DMS79 (cell line): ENCODE results near the gene KPNA3.
"Not testable (repeated sequence)": the region's sequence is repeated elsewhere in the genome, so short reads cannot be mapped to it uniquely, and the experiment has no call there.

Source experiments
- DNase-seq: peaks from one replicate; lab custom pipeline; 2025; lab: John Stamatoyannopoulos, UW

Gene KPNA3

DNA sequence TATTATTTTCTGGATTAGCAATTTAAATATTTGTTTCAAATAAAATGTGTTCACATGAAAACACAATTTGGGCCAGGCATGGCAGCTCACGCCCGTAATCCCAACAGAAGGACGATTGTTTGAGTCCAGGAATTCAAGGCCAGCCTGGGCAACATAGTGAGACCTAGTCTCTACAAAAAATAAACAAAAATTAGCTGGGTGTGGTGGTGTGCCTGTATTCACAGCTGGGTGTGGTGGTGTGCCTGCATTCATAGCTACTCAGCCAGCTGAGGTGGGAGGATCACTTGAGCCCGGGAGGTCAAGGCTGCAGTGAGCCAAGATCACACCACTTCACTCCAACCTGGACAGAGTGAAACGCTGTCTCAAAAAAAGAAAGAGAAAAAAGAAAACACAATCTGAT, 46.4 kb downstream of the KPNA3 start:
- no peak for DNase-seq

DNA sequence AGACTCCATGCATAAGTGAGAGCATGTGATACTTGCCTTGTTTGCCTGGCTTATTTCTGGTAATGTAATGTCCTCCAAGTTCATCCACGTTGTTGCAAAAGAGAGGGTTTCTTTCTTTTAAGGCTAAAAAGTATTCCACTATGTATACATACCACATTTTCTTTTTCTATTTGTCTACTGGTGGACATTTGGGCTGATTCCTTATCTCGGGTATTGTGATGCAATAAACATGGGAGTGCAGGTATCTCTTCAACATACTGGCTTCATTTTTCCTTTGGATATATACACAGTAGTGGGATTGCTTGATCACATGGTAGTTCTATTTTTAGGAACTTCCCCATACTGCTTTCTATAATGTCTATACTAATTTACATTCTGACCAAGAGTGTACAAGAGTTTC, 51.6 kb downstream of the KPNA3 start:
- DNase-seq = no peak

DNA sequence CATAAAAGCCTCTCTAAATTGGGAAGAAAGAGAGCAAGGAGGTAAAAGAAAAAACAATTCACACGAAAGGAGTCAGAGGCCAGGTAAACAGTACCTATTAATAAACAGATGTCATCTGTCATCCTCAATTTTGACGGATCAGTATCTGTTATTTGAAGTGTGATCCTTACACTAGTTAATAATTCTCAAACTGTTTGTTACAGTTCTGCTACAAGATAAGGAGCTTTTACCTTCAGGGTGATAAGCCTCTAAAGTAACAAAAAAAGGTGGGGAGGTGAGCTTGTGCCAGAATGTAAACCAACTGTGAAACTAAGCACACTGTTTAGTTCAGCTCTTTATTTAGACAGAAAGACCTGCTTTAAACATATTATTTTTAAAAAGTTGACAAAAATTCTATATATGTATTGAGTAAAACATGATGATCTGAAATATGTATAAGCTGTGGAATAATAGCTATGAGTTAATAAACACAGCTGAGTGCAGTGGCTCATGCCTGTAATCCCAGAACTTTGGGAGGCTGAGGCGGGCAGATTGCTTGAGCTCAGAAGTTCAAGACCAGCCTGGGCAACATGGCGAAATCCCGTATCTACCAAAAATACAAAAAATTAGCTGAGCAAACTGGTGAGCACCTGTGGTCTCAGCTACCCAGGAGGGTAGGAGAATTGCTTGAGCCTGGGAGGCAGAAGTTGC, 52.8 kb downstream of the KPNA3 start:
- no peak for DNase-seq

DNA sequence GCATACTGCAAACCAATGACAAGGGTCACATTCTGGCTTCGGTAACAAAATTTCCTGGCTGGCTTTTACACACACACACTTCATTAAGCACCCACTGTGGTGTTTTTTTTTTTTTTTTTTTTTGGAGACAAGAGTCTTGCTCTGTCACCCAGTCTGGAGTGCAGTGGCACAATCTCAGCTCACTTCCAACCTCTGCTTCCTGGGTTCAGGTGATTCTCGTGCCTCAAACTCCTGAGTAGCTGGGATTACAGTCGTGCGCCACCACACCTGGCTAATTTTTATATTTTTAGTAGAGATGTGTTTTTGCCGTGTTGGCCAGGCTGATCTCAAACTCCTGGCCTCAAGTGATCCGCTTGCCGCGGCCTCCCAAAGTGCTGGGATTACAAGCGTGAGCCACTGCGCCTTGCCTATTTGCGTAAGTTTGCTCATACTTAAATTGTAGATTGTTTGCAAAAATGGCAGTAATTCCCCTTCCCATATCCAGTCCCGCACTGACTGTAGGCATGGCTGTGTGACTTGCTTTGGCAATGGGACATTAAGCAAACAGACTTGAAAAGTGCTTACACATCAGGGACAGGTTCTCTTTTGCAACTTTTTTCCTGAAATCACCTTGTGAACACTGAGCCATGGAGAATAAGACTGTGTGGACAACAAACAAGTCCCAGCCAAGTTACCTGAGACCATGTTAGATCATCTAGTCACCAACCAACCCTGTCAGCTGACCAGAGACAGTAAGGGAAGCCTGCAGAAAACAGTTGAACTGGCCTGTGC, 59.1 kb downstream of the KPNA3 start:
- DNase-seq = no peak

DNA sequence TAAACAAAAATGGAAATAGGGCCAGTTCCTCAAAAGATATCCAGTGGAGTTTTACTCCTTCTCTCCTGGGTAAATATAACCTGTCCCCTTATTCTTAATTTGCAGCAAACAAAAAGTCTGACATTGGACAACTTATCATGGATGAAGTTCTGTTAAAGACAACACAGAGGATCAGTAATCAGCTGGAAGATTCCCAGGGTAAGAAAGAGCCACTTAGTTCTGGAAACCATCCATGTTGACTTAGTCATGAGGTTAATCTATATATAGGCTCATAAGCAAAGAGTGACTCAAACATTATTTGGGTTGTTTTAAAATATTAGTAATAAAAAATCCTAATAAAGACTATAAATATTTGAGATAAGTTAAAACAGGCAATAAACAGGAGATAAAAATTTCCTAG, 60.7 kb downstream of the KPNA3 start:
- no peak for DNase-seq

DNA sequence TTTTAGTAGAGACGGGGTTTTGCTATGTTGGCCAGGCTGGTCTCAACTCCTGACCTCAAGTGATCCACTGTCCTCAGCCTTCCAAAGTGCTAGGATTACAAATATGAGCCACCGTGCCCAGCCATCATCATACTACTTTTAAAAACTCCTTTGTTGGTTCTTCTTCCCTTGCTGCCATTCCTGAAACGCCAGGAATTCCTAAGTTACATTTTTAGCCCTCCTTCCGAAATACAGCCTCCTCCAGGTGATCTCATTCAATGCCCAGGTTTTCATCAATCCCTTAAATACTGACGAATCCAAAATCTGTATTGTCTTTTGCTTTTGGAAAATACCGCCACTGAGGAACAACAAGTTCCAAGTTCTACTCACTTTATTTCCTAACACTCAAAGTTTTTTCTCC, 75.9 kb downstream of the KPNA3 start:
- DNase-seq = no peak

DNA sequence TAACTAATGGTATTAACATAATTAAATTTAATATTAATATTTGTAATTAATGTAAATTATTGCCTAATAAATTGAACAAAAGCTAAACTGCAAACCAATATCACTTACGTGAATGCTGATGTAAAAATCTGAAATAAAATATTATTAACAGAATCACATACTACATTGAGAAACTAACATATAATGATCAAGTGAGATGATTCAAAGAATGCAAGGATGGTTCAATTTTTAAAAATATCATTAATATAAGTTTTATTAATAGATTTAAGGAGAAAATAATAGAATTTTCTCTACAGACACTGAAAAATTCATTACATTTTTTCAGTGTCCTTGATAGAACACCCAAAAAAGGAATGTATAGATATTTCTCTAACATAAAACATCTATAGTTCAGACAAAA, 77.7 kb downstream of the KPNA3 start:
- no peak for DNase-seq

DNA sequence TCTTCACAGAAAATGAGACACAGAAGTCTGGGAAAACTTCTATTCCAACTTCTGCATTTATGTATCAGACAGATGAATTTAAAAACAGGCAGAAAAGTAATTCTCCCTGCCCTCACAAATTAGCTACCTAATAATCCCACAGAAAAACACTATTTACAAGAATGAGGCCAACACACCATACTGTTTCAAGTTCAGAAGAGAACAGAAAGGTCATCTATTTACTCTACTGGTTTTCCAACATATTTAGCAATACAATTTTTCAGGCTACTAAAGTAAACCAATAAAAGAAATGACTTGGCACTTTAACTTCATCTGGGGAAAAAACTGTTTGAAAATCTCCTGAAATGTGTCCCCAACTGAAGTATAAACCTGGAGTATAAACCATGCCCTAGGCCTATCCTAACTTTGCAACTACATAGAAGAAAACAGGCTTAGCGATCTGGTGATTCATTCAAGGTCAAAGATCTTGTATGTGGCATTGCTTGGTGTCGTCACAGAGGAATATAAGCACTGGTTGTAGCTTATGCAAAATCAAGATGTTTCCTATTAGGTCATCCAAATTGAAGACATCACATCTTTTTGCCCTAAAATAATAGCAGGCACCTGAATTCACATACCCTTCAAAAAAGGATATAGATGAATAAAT, 81.1 kb downstream of the KPNA3 start:
- no peak for DNase-seq

DNA sequence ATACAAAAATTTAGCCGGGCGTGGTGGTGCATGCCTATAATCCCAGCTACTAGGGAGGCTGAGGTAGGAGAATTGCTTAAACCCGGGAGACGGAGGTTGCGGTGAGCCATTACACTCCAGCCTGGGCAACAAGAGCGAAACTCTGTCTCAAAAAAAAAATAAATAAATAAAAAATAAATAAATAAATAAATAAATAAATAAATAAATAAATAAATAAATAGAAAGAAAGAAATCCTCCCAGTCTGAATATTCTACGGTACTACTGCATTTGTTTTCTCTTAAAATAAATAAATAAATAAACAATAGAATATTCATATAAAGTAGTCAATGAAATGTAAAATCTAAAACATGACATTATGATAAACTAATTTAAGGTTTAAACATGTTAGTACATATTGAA, 88.2 kb downstream of the KPNA3 start:
- DNase-seq = not testable (repeated sequence)

DNA sequence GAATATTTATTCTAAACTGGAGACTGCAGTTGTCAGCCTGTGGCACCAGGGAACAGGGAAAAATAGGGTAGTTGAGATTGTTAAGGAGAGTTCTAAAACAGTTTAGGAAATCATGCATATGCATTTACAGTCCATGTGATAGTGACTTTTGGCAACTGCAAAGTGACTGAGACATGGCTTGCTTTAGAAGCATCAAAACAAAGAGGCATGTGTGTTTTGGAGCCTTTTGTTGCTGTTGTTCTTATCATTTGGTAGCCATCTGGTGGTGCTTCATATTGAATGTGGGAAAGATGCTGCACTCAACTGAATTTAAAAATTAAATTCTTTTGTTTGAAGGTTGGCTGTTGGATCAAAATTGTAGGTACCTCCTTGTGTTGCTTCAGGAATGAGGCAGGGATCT, 91.0 kb downstream of the KPNA3 start:
- no peak for DNase-seq

DNA sequence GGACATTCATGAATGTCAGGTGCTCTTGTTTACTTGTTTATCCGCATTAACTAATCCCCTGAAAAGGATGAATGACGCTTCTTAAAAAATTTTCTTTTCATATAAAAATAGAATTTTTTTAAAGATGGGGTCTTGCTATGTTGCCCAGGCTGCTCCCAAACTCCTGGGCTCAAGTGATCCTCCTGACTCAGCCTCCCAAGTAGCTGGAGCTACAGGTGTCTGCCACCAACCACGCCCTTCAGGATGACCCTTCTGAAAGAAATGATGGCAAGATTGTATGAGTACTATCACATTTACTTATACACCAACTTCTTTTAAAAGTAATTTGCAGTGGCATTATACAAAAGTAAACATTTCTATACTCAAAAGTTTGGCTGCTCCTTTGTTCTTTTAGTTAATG, 95.0 kb downstream of the KPNA3 start:
- no peak for DNase-seq

DNA sequence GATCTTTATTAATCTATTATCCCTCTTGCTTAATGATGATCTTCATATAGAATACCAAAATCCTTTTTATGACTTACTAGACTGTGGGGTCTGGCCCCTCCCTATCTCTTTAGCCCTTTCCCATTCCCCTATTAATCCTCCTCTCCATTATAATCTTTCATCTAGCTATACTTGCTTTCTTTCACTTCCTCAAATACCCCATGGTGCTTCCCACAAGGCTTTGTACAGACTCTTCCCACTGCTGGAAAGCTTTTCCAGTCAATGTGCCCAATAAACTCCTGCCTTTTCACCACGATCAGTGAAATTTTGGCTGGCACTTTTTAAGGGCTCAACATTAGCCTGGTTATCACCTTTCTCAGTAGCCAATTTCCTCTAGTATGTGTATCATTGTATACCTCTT, 98.0 kb downstream of the KPNA3 start:
- DNase-seq = no peak

DNA sequence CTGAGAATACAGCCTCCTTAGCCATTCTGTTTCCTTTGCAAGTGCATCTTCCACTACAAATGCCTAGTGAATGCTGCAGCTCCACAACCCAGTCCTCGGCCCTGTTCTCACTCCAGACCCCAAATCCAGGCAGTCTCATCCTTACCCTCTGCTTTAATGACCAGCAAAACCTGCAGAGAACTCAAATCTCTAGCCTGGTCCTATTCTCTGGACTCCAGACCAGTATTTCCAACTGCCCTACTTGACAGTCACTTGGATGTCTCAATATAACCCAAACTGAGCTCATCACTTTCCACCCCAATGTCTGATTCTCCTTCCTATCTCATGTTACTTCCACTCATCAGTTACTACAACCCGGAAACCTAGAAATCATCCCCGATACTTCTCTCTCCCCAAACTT, 98.6 kb downstream of the KPNA3 start:
- no peak for DNase-seq

DNA sequence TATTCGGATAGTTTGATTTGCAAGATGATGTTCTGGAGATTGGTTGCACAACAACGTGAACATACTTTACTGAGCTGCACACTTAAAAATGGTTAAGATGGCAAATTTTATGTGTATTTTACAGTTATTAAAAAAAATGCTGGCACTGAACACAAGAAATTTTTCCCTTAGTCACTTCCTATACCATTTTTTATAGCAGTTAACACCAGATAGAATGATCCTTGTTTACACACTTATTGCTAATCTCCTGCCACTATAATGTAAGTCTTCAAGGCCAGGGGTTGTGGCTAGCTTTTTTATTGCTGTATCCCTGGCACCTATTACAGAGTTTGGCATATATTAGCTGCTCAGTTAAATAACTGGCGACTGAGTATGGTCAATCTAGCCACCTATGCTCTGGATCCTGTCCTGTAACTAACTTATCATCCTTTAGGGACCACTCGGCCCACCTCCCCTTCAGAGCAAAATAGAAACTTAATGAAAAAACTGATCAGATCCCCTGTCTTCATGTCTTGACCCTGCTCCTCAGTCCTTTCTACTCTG, 99.2 kb downstream of the KPNA3 start:
- DNase-seq = no peak

DNA sequence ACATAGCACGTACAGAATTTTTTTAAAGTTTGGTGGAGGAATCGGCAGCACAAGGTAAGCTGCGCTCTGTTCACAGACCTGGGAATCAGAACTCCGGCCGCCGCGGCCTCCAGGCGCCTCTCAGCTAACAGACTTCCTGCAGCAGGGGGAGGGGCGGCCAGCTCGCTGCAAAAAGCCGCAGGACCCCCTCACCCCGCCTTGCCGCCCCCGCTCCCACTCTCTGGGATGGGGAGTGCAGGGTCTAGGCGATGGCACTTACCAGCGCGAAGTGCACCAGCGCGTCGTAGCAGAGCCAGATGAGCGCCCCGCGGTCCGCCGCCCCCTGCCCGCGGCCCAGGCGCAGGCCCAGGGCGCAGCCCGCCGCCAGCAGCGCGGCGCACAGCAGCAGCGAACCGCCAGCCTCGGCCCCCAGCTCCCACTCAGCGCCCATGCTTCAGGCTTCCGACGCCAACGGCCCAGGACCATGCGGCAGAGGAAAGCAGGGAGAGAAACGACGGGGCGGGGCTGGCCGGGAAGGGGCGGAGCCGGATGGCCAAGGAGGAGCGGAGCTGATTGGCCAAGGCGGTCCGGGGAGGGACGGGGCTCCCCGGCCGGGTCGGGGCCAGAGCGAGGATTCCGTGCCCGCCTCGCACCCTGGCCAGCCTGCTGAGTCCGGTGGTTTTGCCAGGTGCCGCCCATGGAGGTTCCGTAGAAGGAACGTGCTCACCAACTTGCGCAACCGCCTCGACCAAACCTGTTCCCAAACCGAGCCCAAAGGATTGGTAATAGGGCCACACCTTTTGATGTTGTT, 101.3 kb downstream of the KPNA3 start, which contains the start of gene EBPL:
TSS of gene EBPL (minus strand) at position 492 of the 790 bp plus-strand sequence. CDS start at position 430, 62 bp downstream.
- peak; percentile 62 for DNase-seq

DNA sequence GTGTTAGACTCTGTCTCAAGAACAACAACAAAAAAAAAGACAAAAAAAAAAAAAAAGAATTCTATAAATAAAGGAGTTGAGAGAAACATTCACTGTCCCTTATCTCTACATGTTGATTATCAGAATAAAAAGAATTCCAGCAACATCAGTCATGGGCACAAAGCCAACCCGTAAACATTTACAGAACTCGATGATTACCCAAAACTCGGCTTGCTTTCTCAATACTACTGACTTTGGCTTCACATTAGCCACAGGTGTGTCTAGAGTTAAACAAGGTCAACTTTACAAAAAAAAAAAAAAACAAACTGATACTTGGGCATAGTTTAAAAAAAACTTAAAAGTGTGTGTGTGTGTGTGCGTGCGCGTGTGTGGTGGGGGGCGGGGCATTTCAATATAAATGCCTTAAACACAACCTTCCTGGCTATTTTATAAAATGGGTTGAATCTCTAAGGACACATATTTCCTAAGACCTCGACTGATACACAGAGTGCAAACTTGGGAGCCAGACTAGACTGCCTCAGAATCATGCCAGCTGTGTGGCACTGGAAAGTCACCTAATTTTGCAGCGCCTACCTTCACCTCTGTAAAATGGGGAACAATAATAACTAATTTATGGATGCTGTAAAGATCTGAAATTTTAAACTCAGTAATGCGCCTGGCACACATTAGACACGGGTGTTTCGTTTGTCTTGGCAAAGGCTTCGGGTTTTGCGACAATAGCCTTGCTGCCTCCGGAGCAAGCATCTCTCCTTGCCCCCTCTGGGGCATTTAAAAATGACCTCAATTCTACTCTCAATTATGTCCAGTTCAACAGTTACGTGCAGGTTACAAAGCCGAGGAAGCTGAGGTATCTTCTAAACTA, 102.1 kb downstream of the KPNA3 start:
- DNase-seq = no peak

DNA sequence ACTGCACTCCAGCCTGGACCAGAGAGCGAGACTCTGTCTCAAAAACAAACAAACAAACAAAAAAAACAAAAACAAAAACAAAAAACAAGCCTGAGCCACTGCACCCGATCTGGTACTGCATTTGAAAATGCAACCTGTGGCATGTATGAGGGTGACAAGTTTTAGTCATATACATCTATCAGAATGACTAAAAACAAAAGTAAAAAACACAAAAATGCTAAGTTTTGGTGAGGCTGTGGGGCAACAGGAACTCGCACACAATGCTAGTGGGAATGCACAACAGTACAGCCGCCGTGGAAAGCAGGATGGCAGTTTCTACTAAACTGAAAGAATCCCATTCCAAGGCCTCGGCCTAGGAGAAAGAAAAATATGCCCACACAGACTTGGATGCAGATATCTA, 109.0 kb downstream of the KPNA3 start:
- DNase-seq = no peak

DNA sequence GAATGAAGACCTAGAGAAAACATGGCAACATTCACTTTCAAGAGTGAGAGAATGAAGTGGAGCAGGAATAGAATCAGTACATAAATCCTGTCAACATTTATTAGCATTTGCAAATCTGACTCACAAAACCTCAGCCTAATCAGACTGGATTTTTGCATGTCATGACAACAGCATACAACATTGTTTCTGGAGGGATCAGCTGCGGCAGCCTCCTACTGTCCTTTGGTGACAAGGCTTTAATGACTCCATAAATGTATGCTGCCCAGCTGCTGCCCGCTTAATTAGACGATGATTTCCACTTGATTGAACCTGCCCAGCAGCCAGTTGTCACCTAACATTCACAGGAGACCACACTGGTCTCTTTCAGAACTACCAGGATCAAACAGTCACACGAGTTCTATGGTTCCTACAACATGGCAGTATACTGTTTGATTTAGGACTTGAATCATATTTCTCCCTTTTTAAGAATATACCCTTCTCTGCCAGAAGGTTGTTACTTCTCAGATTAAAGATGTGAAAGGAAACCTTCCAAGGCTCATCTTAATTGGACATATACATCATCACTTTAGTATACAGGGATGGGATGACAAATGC, 110.5 kb downstream of the KPNA3 start:
- DNase-seq = no peak

DNA sequence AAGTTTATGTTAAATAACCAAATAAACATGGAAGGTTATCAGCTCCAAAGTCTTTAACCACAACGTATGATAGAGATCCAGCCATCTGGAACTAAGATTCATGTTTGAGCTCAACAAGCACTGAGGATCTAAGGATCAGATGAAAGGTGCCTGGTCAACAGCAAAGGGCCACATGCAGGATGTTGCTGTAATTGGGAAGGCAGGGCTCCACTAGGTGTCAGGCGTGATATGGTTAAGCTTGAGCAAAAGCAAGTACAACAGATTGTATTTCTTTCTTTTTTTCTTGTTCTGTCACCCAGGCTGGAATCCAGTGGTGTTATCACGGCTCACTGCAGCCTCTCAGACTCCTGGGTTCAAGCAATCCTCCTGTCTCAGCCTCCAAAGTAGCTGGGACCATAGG, 113.2 kb downstream of the KPNA3 start:
- DNase-seq = no peak

DNA sequence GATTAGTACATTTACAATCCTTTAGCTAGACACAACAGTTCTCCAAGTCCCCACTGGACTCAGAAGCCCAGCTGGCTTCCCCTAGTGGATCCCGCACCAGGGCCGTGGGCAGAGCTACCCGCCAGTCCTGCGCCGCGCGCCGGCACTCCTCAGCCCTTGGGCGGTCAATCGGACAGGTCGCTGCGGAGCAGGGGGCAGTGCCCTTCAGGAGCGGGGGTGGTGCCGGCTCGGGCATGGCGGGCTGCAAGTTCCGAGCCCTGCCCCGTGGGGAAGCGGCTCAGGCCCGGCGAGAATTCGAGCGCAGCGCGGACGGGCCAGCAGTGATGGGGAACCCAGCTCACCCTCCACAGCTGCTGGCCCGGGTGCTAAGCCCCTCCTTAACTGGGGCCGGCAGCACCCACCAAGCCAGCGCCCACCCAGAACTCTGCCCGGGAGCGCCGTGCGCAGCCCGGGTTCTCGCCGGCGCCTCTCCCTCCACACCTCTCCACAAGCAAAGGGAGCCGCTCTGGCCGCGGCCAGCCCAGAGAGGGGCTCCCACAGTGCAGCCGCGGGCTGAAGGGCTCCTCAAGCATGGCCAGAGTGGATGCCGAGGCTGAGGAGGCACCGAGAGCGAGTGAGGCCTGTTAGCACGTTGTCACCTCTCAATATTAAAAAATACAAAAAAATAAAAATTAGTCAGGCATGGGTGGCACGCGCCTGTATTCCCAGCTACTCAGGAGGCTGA, 114.1 kb downstream of the KPNA3 start:
- no peak for DNase-seq
